HG02610 (cell line): Measurements from ENCODE around the gene DHX30.

Experiments used
- ATAC-seq: cut with Tn5 transposase; IDR thresholded peaks from one replicate; pipeline ENCODE4 v1.9.1; 2021; ENCODE audit warnings: mild to moderate bottlenecking, moderate library complexity; ENCODE audit not compliant: unreplicated experiment

DHX30 gene

DNA sequence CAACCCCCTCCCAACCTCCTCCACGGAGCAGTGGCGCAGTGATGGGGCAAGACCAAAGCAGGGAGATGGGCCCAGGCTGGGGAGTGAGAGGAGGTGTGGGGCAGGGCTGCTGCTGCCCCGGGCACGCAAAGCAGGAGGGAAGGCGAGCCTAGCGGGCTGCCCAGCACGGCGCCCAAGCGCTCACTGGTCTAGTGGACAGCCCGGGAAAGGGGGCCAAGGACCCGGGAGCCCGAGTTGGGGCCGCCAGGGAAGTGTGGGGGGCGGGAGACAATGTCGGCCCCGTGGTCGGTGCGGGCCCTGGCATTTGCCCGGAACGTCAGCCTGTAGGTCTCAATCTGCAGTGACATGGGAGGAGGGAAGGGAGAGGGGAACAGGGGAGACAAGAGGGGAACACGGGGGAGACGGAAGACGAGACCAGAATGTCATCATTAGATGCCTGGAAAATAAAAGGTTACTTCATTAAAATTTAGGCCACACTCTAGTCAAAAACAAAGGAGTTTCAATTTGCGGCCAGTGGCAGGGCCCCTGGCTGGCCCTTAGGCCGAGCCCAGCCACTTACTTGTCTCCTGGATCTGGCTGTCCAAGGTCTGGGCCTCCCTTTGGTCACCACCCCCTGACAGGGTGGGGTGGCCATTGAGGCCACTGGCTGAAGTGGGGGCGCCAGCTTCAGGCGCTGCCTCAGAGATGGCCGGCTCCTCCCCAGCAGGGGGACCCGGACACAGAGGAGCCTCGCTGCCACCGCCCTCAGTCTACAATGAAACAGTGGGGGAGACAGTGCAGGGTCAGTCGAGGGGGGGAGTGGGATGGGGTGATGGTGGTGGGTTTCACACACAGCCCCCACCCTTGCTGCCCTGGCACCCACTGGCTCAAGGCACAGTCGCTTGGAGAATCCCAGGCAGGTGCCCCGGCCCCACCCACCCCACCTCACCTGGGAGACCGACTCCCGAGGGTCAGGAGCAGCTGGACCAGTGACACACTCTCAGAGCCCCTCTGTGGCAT is 50.0 kb downstream of the DHX30 start:
- ATAC-seq = no peak

DNA sequence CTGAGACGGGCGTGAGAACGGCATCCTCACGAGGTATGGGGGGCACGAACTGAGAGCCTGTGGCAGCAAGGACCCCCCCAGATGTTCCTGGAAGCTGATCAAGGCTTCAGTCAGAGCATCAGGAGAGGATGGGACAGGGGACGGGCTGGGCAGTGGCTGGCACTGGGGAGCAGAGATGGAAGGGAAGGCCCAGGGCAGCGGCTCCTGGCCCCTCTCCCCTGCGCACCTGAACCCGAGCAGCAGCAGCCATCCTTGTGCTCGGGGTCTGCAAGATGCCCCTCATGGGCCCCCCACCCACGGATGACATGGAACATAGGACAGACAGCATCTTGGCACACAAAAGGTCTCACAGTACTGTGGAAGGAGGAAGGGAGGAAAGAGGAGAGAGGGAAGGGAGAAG is 51.3 kb downstream of the DHX30 start:
- no peak for ATAC-seq

DNA sequence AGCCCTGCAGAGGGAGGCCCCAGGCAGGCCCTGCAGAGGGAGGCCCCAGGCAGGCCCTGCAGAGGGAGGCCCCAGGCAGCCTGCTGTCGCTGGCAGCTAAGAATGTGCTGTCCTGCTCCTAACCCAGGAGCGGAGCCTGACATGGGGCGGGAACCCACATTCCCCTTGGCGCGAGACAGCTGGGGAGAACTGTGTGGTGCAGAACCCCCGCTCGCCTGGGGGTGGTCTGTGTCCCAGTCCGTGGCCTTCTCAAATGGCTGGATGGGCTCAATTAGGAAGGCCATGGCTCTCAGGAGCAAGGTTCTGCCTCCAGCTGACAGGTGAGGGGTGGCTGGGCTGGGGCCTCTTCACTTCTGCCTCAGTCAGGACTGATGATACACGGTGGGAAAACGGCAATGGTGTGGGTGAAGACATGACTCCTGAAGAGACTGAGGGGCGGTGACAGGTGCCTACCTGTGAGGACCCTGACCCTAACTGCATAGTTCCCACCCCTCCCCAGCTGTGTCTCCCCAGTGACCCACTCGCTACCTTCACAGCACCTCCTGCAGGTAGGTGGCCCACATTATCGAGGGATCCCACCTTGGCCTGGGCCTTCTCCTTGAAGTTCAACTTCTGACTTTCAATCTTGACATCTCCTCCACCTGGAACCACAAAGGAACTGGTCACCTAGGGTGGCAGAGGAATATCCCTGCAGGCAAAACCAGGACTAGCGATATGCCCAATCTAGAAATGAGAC is 52.0 kb downstream of the DHX30 start:
- no peak for ATAC-seq

DNA sequence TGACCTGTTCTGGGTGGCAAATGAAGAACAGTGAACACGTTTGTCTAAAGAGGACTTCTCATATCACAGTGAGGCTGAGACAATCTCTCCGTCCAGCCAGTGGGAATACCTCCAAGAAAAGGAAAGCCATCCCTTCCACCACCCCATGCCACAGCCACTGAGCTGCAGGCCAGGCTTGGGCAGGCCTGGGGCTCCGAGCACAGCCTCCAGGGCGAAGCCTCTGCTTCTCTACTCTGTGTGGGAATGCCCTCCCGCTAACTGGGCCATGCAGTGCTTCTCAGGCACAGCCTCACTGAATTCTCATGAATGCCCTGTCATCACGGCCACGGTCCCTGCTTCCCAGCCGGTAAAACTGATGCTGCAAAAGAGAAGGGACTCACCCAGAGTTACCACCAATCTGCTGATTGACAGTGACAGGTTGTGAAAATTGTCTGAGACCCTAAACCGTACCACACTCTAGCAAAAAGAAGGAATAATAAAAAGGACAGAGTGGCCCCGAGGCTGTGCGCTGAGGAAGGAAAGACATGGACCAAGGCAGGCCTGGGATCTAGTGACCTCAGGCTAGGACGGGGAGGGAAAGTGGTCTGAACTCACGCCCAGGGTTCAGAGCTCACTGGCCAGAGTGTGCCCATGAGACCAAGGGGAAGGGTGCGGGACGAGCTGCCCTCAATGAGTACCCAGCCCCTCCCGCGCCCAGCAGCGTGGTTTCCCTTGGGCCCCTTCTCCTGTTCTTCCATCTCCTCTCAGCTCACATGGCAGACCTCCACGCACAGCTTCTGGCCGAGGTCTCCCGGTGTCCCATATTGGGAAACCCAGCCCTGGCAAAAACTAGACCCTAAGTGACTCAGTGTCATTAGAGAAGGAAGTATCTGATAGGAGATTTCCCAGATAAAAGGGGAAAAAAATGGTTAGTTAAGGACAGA is 52.8 kb downstream of the DHX30 start:
- no peak for ATAC-seq

DNA sequence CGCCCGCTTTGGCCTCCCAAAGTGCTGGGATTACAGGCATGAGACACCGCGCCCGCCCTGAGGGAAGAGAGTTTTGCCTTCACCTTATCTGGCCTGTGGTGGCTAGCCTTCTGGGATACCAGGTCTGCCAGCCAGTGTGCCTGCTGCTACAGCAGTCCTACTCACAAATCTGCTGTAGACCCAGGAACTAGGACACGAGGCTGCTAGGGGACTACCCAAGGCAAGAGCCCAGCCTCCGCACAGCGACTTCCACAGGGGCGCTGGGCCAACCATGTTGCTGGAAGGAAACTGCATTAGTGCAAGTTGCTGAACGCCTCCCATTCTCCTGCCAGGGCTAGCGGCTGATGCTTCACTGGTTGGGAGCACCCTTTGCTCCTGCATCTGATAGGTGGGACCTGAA is 53.7 kb downstream of the DHX30 start:
- no peak for ATAC-seq

DNA sequence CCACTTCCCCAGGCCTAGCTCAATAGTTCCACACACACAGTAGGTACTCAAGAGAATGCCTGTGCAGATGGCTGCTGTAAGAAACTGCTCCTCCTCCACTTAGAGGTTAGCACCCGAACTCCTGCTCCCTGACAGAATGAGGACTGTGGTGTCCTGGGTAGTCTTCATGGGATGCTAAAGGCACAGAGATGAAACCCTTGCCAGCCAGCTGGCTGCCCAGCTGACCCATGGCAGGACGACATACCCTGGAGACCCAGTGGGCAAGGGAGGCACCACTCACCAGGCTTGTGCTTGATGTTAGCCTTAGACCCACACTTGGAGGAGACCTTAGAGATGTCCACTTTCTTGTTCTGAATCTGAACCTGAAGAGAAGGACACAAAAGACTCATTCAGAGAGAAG is 54.2 kb downstream of the DHX30 start:
- no peak for ATAC-seq

DNA sequence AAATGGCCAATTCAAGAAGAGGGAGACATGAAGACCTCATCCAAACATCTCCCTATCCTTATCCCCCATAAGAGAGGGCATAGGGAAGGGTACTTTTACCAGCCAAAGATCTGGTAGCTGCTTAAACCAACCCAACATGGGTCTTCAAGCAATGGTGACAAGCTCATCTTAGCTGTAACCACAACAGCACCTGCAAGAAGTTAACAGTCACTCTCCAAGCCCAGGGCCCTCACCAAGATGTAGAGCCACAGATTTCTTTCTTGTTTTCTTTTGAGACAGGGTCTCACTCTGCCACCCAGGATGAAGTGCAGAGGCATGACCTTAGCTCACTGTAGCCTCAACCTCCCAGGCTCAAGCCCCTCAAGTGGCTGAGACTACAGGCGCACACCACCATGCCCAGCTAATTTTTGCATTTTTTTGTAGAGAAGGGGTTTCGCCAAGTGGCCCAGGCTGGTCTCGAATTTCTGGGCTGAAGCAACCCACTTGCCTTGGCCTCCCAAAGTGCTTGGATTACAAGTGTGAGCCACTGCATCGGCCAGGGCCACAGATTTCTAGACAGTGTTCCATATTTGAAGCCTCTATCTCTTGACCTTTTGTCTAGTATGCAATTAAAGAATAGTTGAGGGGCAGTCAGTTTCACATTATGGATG is 57.1 kb downstream of the DHX30 start:
- ATAC-seq = no peak

DNA sequence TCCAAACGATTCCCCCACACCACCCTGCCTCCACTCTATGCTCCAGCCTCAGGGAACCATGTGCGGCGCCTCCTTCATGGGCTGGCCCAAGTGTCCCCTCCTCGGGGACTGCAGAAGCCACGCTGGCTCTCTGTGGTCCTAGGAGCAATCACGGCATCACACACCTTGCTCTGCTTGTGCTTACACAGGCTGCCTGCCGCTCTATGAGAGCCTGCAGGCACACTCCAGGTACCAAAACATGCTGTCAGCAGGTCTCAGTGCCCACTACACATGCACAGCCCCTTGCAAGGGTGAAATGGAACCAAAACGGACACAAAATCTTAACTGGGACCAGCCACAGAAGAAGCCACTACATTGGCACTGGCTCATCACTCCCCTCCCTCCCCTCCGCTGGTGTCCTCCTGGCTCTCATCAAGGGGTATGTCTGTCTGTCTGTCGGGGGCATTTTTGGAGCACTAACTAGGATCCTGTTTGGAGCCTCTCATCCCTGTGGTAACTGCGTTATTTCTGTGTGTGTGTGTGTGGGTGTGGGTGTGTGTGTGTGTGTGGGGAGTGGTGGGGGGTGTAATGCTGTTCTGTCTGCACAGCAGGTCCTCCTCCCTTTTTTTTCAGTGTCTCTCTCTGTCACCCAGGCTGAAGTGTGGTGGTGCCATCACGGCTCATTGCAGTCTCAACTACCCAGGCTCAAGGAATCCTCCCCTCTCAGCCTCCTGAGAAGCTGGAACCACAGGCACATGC is 60.6 kb downstream of the DHX30 start:
- ATAC-seq = no peak

DNA sequence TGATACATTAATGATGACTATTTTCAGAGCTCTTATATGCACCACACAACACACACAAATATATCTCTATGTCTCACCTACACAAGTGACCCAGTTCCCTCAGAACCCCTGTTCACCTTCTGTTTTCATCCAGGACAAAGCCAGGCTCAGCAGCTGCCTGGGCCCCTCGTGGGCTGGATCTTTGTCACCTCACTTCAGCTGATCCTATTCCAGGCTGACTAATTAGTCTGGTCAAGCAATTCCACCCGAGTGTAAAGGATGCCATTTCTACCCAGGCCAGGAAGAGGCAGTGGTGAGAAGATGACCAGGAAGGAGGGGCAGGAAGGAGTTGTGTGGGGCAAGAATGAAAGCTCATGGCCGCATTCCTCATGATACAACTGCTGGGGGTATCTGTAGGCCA is 62.3 kb downstream of the DHX30 start:
- ATAC-seq = no peak

DNA sequence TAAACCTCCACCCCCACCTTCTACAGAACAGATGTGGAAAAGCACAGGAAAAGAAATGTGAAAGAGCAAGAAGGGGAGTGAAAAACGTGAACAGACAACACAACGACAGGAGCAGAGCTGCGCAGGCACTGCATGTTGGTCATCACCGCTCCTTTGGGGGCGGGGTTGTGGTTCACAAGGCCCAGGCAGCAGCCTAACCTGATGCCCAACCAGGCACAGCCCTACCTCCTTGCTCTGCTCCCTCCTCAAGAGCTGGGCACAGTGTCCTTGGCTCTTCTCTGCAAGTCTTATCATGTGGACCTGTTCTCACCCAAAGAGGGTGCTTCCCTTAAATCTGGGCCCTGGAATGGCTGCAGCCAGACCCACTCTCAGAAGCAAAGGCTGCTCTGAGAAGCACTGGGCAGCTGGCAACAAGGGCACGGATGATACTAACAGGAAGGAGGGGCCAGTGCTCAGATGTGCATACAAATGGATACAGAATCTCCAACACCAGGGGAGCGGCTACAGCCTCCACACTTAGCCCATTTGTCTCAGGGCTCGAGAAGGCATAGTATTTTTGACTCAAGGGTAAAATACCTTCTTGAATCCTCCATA is 64.6 kb downstream of the DHX30 start:
- no peak for ATAC-seq

DNA sequence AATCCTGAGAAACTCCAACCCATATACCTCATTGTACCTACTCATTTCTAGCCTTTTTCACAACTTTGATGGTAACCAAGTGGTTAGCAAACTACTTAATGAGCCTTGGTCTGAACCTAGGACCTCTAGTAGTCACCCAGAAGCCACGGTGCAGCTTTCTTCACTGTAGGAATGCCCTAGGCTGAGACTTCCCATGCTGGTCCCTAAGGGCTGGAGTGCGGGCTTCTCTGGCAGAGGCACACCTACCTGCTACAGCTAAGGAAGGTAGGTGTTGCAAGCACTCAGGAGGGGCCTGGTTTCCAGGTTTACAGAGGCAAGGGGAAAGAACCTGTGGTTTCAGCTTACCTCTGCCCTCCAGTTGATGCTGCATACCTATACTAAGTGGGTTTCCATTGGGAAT is 65.4 kb downstream of the DHX30 start:
- no peak for ATAC-seq

DNA sequence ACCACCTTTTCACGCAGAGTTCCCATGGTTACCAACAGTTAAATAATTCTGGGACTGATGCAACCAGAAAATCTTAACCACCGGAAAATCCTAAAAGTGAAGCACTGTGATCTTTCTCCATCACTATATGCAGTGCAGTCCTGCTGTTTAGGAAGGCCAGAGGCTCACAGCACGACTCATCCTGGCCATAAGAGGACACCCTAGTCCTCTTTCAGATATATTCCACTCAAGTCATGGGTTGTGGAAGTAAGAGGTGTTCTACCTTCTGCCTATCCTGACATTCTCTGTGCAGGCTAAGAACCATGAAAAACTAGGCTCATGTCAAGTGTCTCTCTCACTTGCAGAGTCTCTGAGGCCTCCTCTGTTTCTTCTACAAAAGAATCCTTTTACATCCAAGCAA is 67.2 kb downstream of the DHX30 start:
- no peak for ATAC-seq

DNA sequence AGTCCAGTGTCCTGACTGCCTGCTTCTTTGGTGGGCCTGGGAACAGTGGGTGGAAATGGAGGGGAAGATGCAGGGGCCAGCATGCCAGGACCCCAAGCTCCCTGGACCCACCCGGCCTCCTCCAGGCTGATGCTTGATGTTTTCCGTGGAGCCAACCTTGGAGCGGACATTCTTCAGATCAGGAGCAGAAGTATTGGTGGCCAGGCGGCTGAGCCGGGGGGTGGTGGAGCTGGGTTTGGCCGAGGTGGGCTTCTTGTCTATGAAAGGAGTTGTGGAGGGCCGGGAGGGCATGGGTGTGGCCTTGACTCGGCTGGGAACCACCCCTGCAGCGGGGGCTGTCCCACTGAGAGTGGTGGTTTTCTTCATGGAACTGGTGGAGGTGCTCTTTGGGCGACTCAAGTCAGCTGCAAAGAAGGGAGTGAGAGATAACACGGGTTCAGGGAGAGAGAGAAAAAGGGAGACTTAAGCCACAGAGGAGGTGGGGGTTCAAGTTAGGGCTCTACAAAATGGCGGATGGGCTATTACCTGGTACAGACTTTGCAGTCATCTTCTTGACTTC is 67.8 kb downstream of the DHX30 start:
- no peak for ATAC-seq

DNA sequence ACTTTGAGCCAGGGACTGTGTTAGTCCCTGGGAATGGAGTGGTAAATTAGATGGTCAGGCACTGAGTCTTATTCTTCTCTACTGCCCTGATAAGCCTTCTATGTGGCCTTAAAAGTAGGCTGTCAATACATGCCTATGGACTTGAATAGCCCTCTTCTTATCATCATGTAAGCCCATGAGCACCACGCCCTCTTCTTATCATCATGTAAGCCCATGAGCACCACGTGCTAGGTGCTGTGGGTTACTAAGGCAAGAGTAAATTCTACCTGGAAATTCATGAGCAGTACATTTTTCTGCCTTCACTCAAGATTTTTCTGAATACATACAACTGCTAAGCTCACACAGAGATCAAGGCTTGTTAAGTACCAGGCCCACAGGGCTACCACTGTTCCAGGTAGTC is 68.5 kb downstream of the DHX30 start:
- no peak for ATAC-seq

DNA sequence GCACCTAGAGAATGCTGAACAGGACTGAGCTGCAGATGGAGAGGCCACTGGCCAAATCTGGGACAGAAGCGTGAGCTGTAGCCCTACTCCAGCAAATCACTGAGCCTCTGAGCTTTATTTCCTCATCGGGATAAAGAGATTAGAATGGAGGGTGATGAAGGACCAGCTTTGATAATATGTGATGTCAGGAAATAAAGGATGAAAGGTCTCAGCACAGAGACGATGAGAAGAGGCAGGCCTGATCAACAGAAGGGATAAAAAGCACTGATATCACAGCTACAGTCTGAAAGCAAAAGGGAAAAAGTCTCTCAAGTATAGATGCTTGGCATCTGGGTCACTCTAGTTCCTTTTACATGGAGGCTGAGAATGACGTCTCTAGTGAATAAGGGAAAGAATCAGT is 70.0 kb downstream of the DHX30 start:
- no peak for ATAC-seq

DNA sequence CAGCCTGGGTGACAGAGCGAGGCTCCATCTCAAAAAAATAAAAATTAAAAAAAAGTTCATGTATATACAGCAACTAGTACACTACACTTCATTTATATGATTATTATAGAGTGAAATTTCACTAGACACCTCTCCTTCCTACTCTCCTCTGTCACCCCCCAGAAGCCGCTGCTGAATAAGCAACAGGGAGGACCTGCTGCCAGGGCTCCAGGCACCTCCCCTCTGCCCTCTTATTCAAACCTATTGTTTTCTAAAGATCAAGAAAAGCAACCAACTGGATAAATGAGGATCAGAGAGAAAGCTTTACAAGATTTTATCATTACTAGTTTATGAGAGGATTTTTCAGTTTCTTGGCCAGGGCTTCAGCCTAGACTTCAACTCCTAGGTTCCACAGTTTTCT is 71.5 kb downstream of the DHX30 start:
- ATAC-seq = no peak

DNA sequence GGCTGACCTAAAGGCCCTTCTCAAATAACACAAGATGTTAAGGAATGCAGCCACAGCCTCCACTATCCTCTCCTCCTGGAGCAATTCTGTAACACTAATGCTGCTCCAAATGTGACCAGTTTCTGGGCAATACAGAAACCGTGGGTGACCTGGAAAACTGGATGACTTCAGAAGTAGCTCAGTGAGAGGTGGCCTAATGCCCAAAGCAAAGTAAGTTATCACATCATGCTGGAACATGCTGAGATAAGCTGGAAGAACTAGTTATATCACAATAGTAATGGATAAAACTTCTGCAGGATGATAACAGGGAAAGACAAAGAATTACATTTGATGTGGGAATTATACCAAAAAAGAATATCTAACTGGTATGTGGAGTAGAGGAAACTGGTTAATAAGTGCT is 72.0 kb downstream of the DHX30 start:
- no peak for ATAC-seq

DNA sequence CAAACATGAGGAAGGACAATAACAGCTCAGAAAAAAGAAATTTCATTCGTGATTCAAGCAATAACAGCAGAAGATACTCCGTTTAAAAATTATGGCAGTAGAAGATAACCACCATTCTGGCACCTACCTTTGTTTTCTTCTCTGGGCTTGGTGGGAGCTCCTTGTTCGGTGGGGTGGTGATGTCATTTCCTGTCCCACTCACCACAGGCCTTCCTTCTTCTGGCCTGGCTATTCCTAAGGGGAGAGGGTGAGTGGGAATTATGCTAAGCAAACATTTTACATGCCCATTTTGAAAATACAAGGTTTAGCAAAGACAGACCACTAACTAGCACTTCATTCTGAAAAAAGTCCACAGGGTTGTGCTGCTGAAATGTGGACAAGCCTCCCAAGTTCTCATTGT is 74.4 kb downstream of the DHX30 start:
- ATAC-seq = no peak

DNA sequence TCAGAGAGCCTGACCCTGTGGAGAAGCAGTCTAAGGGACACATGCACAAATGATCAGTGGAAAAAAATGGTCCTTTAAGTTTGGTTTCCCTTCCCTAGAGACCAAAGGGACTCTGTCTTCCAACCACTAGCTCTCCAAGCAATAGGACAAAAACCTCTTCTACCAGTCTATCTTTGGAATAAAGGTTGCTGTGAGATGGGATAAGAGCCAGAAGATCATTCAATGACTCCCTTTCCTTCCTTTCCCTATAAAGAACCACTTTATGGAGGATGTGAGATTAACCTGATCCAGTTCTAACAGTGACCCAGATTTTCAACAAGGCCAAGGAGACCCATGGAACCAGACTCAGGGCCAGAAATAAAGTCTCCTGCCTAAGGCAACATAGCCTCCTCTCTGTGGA is 74.8 kb downstream of the DHX30 start:
- no peak for ATAC-seq
